Sigmoid colon (tissue), 4 donors: ENCODE measurements around the gene PAX1.

Experiments
- EP300 ChIP-seq, 4 donors: sonication (generic); formaldehyde crosslinking; IDR thresholded peaks; one replicate each; pipeline ENCODE4 v1.6.1; 2017; ENCODE audit warnings: antibody characterized with exemption in 4 of 4
- POLR2A ChIP-seq, 2 donors: fragments of 450-650 bp; IDR thresholded peaks; one replicate each; pipeline ENCODE4 v1.6.1; 2016; ENCODE audit warnings: antibody characterized with exemption in 2 of 2, mild to moderate bottlenecking in 2 of 2, moderate library complexity in 2 of 2
- POLR2AphosphoS5 ChIP-seq, 4 donors: sonication (generic); formaldehyde crosslinking; IDR thresholded peaks; one replicate each; pipeline ENCODE4 v1.6.1; 2017; ENCODE audit warnings: antibody characterized with exemption in 4 of 4
- TF ChIP-seq, protein P1 (sequence below), 4 experiments: fragments of 450-650 bp in 3 of 4; fragments of 200-600 bp in 1 of 4; IDR thresholded peaks; one replicate each; pipeline ENCODE4 v1.5.1; 2016 to 2019; ENCODE audit warnings: antibody characterized with exemption in 4 of 4, mild to moderate bottlenecking in 3 of 4, moderate library complexity in 2 of 4

DNA sequence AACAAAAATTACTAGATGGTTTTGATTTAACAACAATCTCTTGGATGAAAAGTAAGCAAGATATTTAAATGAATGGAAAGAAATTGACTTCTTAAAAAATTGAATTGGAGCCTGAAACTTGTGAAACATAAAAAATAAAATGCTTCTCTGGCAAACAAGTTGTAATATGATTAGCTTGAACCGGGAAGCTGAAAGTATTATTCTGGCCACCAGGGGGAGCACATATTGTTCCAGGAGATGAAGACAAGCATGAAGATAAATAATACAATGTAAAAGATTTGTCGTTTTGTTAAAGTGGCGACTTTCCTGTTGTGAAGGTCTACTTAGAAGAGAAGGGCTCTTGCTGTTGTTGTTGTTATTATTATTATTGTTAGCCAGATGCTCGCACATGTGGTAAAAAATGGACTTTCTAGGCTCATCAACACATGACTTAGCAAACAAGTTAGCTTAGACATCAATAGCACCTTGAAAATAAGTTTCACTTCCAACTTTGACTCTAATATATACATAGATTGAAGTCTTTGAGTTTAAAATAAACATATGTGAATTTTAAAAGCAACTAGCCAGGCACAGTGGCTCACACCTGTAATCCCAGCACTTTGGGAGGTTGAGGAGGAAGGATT, 14.2 kb downstream of the PAX1 start:
- TF ChIP-seq, protein P1, sequence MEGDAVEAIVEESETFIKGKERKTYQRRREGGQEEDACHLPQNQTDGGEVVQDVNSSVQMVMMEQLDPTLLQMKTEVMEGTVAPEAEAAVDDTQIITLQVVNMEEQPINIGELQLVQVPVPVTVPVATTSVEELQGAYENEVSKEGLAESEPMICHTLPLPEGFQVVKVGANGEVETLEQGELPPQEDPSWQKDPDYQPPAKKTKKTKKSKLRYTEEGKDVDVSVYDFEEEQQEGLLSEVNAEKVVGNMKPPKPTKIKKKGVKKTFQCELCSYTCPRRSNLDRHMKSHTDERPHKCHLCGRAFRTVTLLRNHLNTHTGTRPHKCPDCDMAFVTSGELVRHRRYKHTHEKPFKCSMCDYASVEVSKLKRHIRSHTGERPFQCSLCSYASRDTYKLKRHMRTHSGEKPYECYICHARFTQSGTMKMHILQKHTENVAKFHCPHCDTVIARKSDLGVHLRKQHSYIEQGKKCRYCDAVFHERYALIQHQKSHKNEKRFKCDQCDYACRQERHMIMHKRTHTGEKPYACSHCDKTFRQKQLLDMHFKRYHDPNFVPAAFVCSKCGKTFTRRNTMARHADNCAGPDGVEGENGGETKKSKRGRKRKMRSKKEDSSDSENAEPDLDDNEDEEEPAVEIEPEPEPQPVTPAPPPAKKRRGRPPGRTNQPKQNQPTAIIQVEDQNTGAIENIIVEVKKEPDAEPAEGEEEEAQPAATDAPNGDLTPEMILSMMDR (IDR thresholded peaks at IDR 0.05), result peak; percentile 41 to 79 (median 60)
- TF ChIP-seq POLR2A (IDR thresholded peaks at IDR 0.05) (no peak), POLR2AphosphoS5 (IDR thresholded peaks at IDR 0.05) (no peak), EP300 (IDR thresholded peaks at IDR 0.05) (no peak)
